Trophoblast cell (in vitro differentiated cells and primary cell): ENCODE measurements around the gene PGAP1.

Experiments used
- DNase-seq, 2 donors: peaks; one replicate each; pipeline ENCODE4 v3.0.0-alpha.2; 2016
- H2AFZ ChIP-seq: 2 replicates; pipeline ENCODE4 v1.6.1; 2013; ENCODE audit warnings: low read length, moderate library complexity, mild to moderate bottlenecking; ENCODE audit not compliant: insufficient read depth, poor library complexity
- H2AK5ac ChIP-seq: 2 replicates; pipeline ENCODE4 v1.6.1; 2013; ENCODE audit warnings: mild to moderate bottlenecking, low read length
- H2BK120ac ChIP-seq: 2 replicates; pipeline ENCODE4 v1.6.1; 2013; ENCODE audit warnings: low read length, mild to moderate bottlenecking, moderate library complexity; ENCODE audit not compliant: insufficient read depth, poor library complexity
- H2BK12ac ChIP-seq: 2 replicates; pipeline ENCODE4 v1.6.1; 2013; ENCODE audit warnings: mild to moderate bottlenecking, low read length, moderate library complexity
- H2BK5ac ChIP-seq: 2 replicates; pipeline ENCODE4 v1.6.1; 2013; ENCODE audit warnings: low read length, low read depth, moderate library complexity, mild to moderate bottlenecking; ENCODE audit not compliant: poor library complexity
- H3K14ac ChIP-seq: 2 replicates; pipeline ENCODE4 v1.6.1; 2013; ENCODE audit warnings: mild to moderate bottlenecking, low read length
- H3K18ac ChIP-seq: 2 replicates; pipeline ENCODE4 v1.6.1; 2013; ENCODE audit warnings: mild to moderate bottlenecking, low read length
- H3K23ac ChIP-seq: 2 replicates; pipeline ENCODE4 v1.6.1; 2013; ENCODE audit warnings: low read length
- H3K27ac ChIP-seq: 2 replicates; pipeline ENCODE4 v1.5.1; 2013; ENCODE audit warnings: low read depth, mild to moderate bottlenecking, inconsistent platforms, low read length, moderate library complexity
- H3K27me3 ChIP-seq: 2 replicates; pipeline ENCODE4 v1.6.1; 2013; ENCODE audit warnings: inconsistent platforms, mild to moderate bottlenecking, low read length, moderate library complexity; ENCODE audit not compliant: insufficient read depth
- H3K36me3 ChIP-seq, 2 experiments: 1 replicate in 1 of 2; 2 replicates in 1 of 2; pipeline ENCODE4 v1.6.1; 2013; ENCODE audit warnings: low read length in 2 of 2, mild to moderate bottlenecking in 2 of 2, moderate library complexity in 1 of 2; ENCODE audit not compliant: insufficient read depth in 2 of 2, control insufficient read depth in 1 of 2
- H3K4ac ChIP-seq: 2 replicates; pipeline ENCODE4 v1.6.1; 2013; ENCODE audit warnings: low read depth, mild to moderate bottlenecking, low read length, moderate library complexity
- H3K4me1 ChIP-seq, 2 experiments: 1 replicate in 1 of 2; 2 replicates in 1 of 2; pipeline ENCODE4 v1.6.1; 2013; ENCODE audit warnings: low read length in 2 of 2, mild to moderate bottlenecking in 2 of 2, moderate library complexity in 1 of 2; ENCODE audit not compliant: insufficient read depth in 2 of 2, control insufficient read depth in 1 of 2
- H3K4me2 ChIP-seq: 2 replicates; pipeline ENCODE4 v1.6.1; 2013; ENCODE audit warnings: inconsistent platforms, mild to moderate bottlenecking, low read length, moderate library complexity
- H3K4me3 ChIP-seq: 2 replicates; pipeline ENCODE4 v1.5.1; 2013; ENCODE audit warnings: mild to moderate bottlenecking, low read depth, low read length, inconsistent platforms
- H3K79me1 ChIP-seq: one replicate; pipeline ENCODE4 v1.6.1; 2013; ENCODE audit warnings: low read length
- H3K79me2 ChIP-seq: 2 replicates; pipeline ENCODE4 v1.6.1; 2013; ENCODE audit warnings: low read length, mild to moderate bottlenecking; ENCODE audit not compliant: control insufficient read depth, insufficient read depth, poor library complexity
- H3K9ac ChIP-seq: 2 replicates; pipeline ENCODE4 v1.6.1; 2013; ENCODE audit warnings: mild to moderate bottlenecking, low read length
- H3K9me3 ChIP-seq: 2 replicates; pipeline ENCODE4 v1.6.1; 2013; ENCODE audit warnings: low read depth, mild to moderate bottlenecking, control low read depth, inconsistent platforms, low read length; ENCODE audit not compliant: insufficient read depth
- H4K12ac ChIP-seq: 2 replicates; pipeline ENCODE4 v1.6.1; 2013; ENCODE audit warnings: low read depth, mild to moderate bottlenecking, low read length, moderate library complexity
- H4K8ac ChIP-seq: 2 replicates; pipeline ENCODE4 v1.6.1; 2013; ENCODE audit warnings: low read depth, mild to moderate bottlenecking, low read length, moderate library complexity
- H4K91ac ChIP-seq: one replicate; pipeline ENCODE4 v1.6.1; 2013; ENCODE audit warnings: low read depth, mild to moderate bottlenecking, low read length, moderate library complexity
- WGBS: extraction: QIAGEN DNeasy Blood & Tissue Kit; methylation state at CpG from one replicate; pipeline ENCODE4 v1.1.7; 2013; ENCODE audit warnings: missing lambda C conversion rate; ENCODE audit not compliant: insufficient read length, insufficient coverage; ENCODE audit errors: extremely low coverage; 5-methylcytosine and 5-hydroxymethylcytosine counted together

Gene PGAP1

DNA sequence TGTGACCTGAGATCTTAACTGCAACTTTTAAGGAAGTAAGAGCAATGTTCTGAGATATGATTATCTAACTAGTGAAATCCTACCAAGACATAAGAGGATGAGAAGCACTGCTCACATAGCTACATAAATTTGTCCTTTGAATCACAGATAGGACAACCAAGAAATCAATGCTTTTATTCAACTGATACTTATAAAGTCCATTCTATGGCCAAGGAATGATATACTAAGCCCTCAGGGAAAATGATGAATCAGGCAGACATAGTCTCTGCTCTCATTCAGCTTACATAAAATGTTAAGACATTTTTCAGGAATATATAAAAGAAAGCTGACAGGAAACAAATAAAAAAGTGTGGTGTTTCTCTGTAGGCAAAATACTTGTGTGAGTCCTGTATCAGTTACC, 39.1 kb downstream of the PGAP1 start:
- no peak overlapping the region for H2BK5ac ChIP-seq
- no peaks in the 10 kb centered on the region for H3K79me1 ChIP-seq
- H3K4me3 ChIP-seq: no peak overlapping the region
- H3K4ac ChIP-seq: no peak overlapping the region
- H4K8ac ChIP-seq: no peak overlapping the region
- no peak overlapping the region for H2BK120ac ChIP-seq
- no peaks in the 10 kb centered on the region for H3K9me3 ChIP-seq
- no peak overlapping the region for H3K18ac ChIP-seq
- H3K4me2 ChIP-seq: no peak overlapping the region
- H4K12ac ChIP-seq: no peak overlapping the region
- H3K36me3 ChIP-seq: no peaks in the 10 kb centered on the region
- H3K27ac ChIP-seq: no peak overlapping the region
- H2BK12ac ChIP-seq: no peak overlapping the region
- DNase-seq: no peak
- no peak overlapping the region for H4K91ac ChIP-seq
- no peak overlapping the region for H3K9ac ChIP-seq
- no peaks in the 10 kb centered on the region for H3K27me3 ChIP-seq
- H2AFZ ChIP-seq: no peak overlapping the region
- no peaks in the 10 kb centered on the region for H3K79me2 ChIP-seq
- no peak overlapping the region for H2AK5ac ChIP-seq
- H3K14ac ChIP-seq: no peak overlapping the region
- no peak overlapping the region for H3K23ac ChIP-seq
- H3K4me1 ChIP-seq: no peaks in the 10 kb centered on the region

DNA sequence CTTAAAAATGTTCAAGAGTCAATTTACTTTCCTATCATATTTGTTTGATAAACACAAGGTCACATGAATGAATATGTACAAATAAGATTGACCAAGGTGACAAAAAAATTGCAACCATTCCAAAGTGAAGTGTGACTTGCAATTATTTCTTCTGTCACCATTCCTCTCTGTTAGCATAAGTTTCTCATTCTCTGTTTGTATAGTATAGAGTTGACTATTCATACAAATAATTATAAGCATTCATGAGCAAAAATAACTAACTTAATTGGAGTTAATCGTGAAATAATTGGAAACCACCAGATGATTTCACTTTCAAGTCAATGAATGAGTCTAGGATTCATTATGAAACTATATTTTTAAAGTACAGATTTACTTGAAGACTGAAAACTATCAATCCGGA, 42.1 kb downstream of the PGAP1 start:
- no peak for DNase-seq

DNA sequence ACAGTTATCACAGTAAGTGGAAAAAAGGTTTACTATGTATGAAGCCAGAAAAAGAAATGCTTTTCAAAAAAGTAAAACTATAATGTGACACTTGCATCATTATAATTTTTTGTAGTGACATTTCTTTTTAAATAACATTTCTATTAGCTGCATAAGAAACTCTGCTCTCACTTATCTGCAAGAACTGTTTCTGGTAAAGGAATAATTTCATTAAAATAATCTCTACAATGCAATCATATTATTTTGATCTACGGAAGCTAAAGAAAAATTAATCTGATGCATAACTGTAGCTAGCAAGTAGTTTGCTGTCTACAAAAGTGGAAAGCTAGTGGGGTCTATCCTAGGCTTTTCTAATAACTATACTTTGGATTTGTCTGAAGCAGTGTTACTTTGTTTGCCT, 50.1 kb downstream of the PGAP1 start:
- DNase-seq: no peak
- H3K27ac ChIP-seq: no peak overlapping the region
- no peaks in the 10 kb centered on the region for H3K79me2 ChIP-seq
- H4K91ac ChIP-seq: no peak overlapping the region
- H3K18ac ChIP-seq: no peak overlapping the region
- H3K4ac ChIP-seq: no peak overlapping the region
- H3K4me2 ChIP-seq: no peak overlapping the region
- H3K79me1 ChIP-seq: no peaks in the 10 kb centered on the region
- H2AK5ac ChIP-seq: no peak overlapping the region
- H3K27me3 ChIP-seq: no peaks in the 10 kb centered on the region
- H2AFZ ChIP-seq: no peak overlapping the region
- H3K9me3 ChIP-seq: no peaks in the 10 kb centered on the region
- H2BK12ac ChIP-seq: no peak overlapping the region
- no peak overlapping the region for H3K9ac ChIP-seq
- no peak overlapping the region for H2BK5ac ChIP-seq
- peaks cover 3 to 7% of the 10 kb centered on the region in 2 experiments for H3K36me3 ChIP-seq
- H3K4me3 ChIP-seq: no peak overlapping the region
- H2BK120ac ChIP-seq: no peak overlapping the region
- no peak overlapping the region for H3K14ac ChIP-seq
- H3K23ac ChIP-seq: no peak overlapping the region
- H4K8ac ChIP-seq: no peak overlapping the region
- H3K4me1 ChIP-seq: no peaks in the 10 kb centered on the region
- WGBS: no CpG with 5 or more reads among the region's 1 CpG
- H4K12ac ChIP-seq: no peak overlapping the region

More for the DNA sequence above, 42.1 kb downstream of the PGAP1 start:
- no peaks in the 10 kb centered on the region for H3K9me3 ChIP-seq
- no peak overlapping the region for H3K4ac ChIP-seq
- H4K8ac ChIP-seq: no peak overlapping the region
- no peak overlapping the region for H2BK5ac ChIP-seq
- no peak overlapping the region for H3K9ac ChIP-seq
- no peak overlapping the region for H2AK5ac ChIP-seq
- H3K4me1 ChIP-seq: no peaks in the 10 kb centered on the region
- no peak overlapping the region for H3K4me2 ChIP-seq
- no peak overlapping the region for H3K23ac ChIP-seq
- no peak overlapping the region for H4K12ac ChIP-seq
- no peaks in the 10 kb centered on the region for H3K27me3 ChIP-seq
- no peak overlapping the region for H2BK120ac ChIP-seq
- no peak overlapping the region for H3K27ac ChIP-seq
- peaks cover 0 to 2% of the 10 kb centered on the region in 2 experiments for H3K36me3 ChIP-seq
- H4K91ac ChIP-seq: no peak overlapping the region
- H3K79me1 ChIP-seq: no peaks in the 10 kb centered on the region
- no peak overlapping the region for H3K14ac ChIP-seq
- no peak overlapping the region for H3K4me3 ChIP-seq
- no peaks in the 10 kb centered on the region for H3K79me2 ChIP-seq
- H2BK12ac ChIP-seq: no peak overlapping the region
- H3K18ac ChIP-seq: no peak overlapping the region
- no CpG with 5 or more reads among the region's 2 CpGs for WGBS
- H2AFZ ChIP-seq: no peak overlapping the region

DNA sequence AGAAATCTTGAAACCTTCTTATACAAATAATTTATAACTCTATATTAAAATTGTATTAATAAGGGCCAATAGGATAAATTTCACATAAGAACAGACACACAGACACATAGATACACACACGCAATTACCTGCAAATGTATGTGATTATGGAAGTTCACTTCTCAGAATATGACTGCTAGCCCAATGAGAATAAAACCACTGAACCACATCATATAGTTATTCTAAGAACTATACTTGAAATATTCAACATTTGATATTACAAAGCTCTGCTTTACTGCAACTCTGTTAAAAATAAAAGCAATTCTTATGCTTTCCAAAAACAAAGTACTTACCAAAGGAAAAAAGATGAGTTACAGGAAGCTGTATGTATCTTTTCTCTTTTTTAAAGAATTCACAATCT, 51.1 kb downstream of the PGAP1 start:
- Histone ChIP-seq H2BK5ac (no peak overlapping the region), H3K4me1 (no peaks in the 10 kb centered on the region), H3K14ac (no peak overlapping the region), H3K9me3 (no peaks in the 10 kb centered on the region), H3K36me3 (peaks cover 3 to 7% of the 10 kb centered on the region in 2 experiments), H3K4me3 (no peak overlapping the region), H3K18ac (no peak overlapping the region), H3K27me3 (no peaks in the 10 kb centered on the region), H3K79me2 (no peaks in the 10 kb centered on the region), H3K4me2 (no peak overlapping the region), H3K4ac (no peak overlapping the region), H3K27ac (no peak overlapping the region), H3K79me1 (no peaks in the 10 kb centered on the region), H3K9ac (no peak overlapping the region), H2BK12ac (no peak overlapping the region), H2AFZ (no peak overlapping the region), H4K91ac (no peak overlapping the region), H2AK5ac (no peak overlapping the region), H3K23ac (no peak overlapping the region), H2BK120ac (no peak overlapping the region), H4K12ac (no peak overlapping the region), H4K8ac (no peak overlapping the region)
- DNase-seq: no peak
- no CpG with 5 or more reads among the region's 1 CpG for WGBS
